Body of pancreas (tissue), 4 donors: ENCODE measurements around the gene ZNF37A.

Experiments
- POLR2A ChIP-seq, 3 donors: fragments of 450-650 bp; IDR thresholded peaks; one replicate each; pipeline ENCODE4 v1.6.1; 2016; ENCODE audit warnings: antibody characterized with exemption in 3 of 3, mild to moderate bottlenecking in 2 of 3
- TF ChIP-seq, protein P1 (sequence below), 7 experiments: fragments of 450-650 bp in 4 of 7; fragments of 200-600 bp in 3 of 7; sonication (generic) in 3 of 7; IDR thresholded peaks; one replicate each; pipeline ENCODE4 v1.5.1; 2016 to 2019; ENCODE audit warnings: antibody characterized with exemption in 7 of 7

GRCh38 chr10:38184477-38184876 is 90.3 kb downstream of the ZNF37A start:
- TF ChIP-seq, protein P1, sequence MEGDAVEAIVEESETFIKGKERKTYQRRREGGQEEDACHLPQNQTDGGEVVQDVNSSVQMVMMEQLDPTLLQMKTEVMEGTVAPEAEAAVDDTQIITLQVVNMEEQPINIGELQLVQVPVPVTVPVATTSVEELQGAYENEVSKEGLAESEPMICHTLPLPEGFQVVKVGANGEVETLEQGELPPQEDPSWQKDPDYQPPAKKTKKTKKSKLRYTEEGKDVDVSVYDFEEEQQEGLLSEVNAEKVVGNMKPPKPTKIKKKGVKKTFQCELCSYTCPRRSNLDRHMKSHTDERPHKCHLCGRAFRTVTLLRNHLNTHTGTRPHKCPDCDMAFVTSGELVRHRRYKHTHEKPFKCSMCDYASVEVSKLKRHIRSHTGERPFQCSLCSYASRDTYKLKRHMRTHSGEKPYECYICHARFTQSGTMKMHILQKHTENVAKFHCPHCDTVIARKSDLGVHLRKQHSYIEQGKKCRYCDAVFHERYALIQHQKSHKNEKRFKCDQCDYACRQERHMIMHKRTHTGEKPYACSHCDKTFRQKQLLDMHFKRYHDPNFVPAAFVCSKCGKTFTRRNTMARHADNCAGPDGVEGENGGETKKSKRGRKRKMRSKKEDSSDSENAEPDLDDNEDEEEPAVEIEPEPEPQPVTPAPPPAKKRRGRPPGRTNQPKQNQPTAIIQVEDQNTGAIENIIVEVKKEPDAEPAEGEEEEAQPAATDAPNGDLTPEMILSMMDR (IDR thresholded peaks at IDR 0.05): no peak
- TF ChIP-seq POLR2A (IDR thresholded peaks at IDR 0.05): no peak
